Hematopoietic multipotent progenitor cell treated with erythropoietin and hydrocortisone succinate and interleukin-3 and kit ligand, for 4 days (in vitro differentiated cells): ENCODE measurements around the gene PNPLA8.
"Not testable (repeated sequence)": the region's sequence is repeated elsewhere in the genome, so short reads cannot be mapped to it uniquely, and the experiment has no call there.

Experiments
- DNase-seq: peaks from one replicate; pipeline ENCODE4 v3.0.0-alpha.2; 2015

PNPLA8 gene

GRCh38 chr7:108529341-108529740, 3.4 kb upstream of the PNPLA8 start:
- DNase-seq, result no peak

DNA sequence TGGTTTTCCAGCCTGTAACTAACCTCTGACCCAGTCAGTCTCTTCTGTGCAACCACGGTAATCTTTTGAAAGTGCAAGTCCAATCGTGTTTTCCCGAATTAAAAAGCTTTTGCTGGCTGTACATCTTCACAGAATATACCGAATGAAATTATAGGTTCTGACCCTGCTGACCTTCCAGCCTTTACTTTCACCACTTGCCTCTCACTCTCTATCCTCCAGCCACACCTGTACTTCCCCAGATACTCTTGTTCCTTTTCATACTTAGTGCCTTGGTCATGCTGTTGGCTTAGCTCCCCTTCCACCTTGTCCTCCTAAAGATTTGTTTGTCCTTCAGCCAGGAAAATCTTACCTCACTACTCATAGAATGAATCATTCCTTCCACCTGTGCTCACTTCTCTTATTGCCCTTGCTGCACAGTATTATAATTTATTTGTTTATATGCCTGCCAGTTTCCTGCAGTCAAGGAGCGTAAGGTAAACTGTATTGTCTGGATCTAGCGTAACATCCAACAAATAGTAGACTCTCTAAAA, 2.3 kb upstream of the PNPLA8 start:
- no peak for DNase-seq

GRCh38 chr7:108526768-108527017, 758 bp upstream of the PNPLA8 start:
- no peak for DNase-seq

DNA sequence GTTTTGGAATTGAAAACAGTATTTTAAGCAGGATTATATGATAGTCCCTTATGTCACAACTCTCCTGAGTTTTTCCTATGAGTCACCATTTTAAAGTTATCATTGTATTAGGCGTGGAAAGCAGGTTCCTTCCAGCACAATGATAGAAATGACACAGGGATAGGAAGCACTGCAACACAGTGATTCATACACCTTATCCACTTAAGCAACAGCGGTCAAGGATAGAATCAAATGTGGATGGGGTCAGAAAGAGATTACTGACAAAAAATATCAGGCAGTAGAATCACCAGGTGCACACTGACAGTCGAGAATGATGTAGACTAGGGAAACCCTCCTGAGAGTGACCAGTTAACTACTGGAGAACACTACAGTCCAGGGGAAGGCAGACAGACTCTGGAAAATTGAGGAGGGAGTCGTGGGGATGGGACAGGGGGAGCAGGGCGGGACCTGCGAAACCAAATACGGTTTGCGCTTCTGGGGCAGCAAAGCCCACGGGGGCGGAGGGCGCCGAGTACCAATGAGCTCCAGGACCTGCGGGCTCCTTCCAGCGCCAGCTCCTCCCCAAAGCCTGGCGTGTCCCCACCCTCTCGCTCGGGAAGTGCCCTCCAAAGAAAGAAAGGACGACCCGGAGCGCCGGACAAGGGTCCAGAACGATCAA, 479 bp downstream of the PNPLA8 start:
- DNase-seq, result peak; percentile 31

GRCh38 chr7:108522780-108523179, 3.2 kb downstream of the PNPLA8 start:
- no peak for DNase-seq

- no peak for DNase-seq
Measured at GRCh38 chr7:108517951-108518350, 8.0 kb downstream of the PNPLA8 start.

DNA sequence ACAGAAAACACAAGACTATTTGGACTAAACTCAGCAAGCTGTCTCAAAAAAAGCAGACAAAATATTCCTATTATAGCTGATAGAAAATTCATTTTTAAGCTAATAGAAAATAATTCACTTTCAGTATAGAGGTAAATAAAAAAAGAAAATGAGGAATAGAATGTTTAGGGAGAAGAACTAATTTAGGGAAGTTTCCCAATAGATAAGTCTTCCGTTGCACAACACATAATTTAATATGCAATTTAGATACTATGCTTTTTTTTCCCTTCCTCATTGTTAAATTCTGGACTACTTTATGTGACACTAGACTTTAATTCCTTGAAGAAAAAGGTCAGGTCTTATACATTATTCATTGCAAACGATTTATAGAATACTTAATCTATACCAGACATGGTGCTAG, 10.3 kb downstream of the PNPLA8 start:
- peak; percentile 10 for DNase-seq

GRCh38 chr7:108515013-108515412, 10.9 kb downstream of the PNPLA8 start:
- DNase-seq, result no peak

- DNase-seq, result no peak
Measured at GRCh38 chr7:108511939-108512338, 14.0 kb downstream of the PNPLA8 start.

- not testable (repeated sequence) for DNase-seq
Measured at GRCh38 chr7:108504576-108504975, 21.4 kb downstream of the PNPLA8 start.

DNA sequence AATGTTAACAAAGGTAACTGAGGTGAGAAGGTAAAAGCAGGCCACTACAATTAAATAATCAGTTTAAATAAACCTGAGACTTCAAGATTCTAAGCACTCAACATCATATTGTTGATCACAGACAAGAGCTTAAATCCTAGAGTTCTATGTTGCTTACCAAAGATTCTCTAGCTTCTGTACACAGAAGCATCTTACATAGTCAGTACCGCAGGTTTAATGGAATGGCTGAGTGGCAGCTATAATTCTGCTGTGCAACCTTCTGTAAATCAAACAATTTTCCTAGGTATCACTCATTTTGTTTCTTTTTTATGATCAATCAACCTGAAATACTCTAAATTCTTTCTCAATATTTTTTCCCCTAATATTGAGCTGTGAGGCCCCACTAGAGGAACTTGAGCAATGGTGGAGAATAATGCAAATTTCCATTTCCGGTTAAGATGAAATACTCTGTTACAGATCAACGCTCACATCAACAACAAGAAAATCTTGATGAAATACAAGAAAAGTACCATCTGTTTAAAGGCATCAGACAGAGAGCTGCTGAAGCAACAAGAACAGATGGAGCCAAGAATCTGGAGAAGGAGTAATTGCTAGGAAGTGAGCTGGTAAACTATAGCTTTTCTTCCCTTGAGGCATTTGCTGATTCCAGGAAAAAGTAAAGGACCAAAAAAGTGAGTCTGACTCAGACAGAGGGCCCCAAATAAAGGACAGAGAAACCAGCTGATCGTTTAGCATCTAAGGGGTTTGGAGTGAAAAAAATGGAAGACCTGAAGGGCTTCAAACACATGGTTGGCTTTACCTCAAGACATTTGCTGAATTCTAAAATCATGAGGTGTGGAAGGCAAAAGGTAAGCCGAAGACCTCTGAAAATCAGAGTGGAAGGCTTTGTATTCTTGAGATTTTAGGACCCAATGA, 22.6 kb downstream of the PNPLA8 start:
- no peak for DNase-seq

- DNase-seq, result no peak
Measured at GRCh38 chr7:108499566-108499965, 26.4 kb downstream of the PNPLA8 start.

- no peak for DNase-seq
Measured at GRCh38 chr7:108498481-108498880, 27.5 kb downstream of the PNPLA8 start.

- peak; percentile 86 for DNase-seq
Measured at GRCh38 chr7:108497082-108497725, 28.7 kb downstream of the PNPLA8 start.

- peak; percentile 1 for DNase-seq
Measured at GRCh38 chr7:108492742-108493141, 33.2 kb downstream of the PNPLA8 start.

DNA sequence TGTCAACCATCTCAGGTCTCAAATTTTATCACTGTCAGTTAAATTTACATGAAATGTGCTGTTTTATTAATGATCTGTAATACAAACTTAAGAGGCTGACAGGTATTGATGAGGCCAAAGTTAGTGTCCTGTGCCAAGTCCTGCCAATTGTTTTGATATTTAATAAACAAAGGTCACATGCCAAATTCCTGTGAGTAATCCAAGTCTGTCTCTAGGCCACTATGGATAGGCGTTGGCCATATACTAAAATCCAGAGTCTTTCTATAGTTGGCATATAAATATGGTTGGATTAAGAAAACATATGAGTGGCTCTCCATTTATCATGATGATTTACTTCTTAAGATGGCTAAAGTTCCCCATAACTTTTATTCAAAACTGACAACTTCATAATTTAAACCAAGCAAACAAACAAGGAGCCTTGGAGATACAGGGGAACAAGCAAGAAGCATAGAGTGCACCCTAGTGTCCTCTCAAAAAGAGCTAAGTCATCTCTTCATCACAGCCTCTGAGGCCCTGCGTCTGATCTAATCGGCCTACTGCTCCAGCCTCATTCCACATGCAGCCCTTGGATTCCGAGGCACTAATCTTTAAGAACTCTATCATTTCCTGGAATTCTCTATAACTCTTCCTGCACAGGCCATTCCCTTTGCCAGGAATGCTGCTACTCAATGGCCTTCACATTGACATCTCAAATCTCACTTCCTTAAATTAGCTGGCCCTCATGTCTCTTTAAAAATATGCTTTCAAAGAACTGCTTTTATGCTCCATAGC, 37.0 kb downstream of the PNPLA8 start:
- peak; percentile 3 for DNase-seq

DNA sequence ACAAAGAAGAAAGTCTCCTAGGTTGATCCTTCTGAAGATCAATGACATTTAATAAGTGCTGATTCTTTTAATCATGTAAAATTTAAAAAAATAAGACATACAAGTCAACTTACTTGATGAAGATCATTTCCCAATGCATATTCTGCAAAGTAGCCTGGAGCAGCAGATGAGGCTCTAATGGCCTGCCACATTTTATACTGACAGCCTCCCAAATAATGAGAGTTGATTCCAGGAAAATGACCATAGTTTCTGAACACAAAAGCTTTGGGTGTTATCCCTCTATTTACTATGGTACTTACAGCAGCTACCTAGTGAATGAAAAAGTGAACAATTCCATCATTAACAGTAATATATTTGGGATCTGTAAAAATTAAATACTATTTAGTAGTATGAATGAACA, 38.3 kb downstream of the PNPLA8 start:
- no peak for DNase-seq

GRCh38 chr7:108486291-108486966, 39.5 kb downstream of the PNPLA8 start:
- peak; percentile 10 for DNase-seq

DNA sequence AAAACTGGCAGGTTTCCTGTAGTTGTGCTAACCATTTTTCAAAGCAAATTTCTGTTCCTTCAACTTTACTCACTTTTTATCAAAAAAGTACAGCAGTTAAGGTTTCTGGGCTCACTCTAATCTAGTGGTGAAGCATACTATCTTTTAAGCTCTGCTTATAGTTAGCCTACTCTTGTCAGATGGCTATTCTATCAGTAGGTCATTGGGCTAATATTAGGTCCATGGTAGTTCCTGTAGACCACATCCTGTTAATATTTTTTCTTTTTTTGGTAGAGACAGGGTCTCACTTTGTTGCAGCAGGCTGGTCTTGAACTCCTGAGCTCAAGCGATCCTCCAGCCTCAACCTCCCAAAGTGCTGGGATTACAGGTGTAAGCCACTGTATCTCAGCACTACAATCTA, 41.8 kb downstream of the PNPLA8 start:
- no peak for DNase-seq

DNA sequence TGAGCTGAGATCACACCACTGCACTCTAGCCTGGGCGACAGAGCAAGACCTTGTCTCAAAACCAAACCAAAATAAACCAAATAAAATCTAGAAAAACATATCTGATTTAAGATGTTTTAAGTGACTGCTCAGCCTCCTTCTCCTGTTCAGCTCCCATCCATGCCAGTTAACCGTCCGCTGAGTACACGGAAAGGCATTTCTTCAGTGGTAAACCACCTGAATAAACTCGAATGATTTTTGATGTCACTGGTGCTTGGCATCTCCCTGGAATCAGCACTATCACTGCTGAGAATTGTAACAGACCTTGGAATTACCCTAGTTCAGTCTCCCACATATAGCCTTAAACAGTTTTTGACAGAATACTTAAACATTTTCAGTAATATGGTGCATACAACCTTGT, 45.6 kb downstream of the PNPLA8 start:
- DNase-seq, result no peak

GRCh38 chr7:108479751-108480150, 46.2 kb downstream of the PNPLA8 start:
- DNase-seq, result no peak

DNA sequence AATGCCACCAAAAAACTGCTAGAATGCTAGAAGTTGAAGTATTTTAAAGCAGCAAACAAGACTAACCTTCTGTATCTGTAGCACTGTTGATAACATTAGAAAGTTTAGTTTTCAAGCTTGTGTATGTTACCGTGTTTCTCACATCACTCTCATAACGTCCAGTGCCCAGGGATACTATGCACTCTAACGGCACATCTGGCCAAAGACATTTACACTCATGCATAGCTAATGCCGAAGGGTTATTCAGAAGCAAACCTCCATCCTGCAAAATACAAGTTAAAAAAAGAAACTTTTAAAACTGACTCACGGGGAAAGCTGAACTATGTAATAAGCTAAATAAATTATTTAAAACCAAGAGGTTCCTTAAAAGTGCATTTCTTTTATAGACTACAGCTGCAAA, 46.8 kb downstream of the PNPLA8 start:
- DNase-seq, result no peak
